WTC11 (cell line): ENCODE measurements around the gene METTL25B.

Source experiments
- CTCF ChIP-seq: fragments of 200-600 bp; IDR thresholded peaks from 2 replicates; pipeline ENCODE4 v1.8.0; 2022; ENCODE audit warnings: antibody characterized with exemption
- E2F1 ChIP-seq: sonication (generic); formaldehyde crosslinking; IDR thresholded peaks from 2 replicates; pipeline ENCODE4 v1.8.0; 2022; ENCODE audit warnings: mild to moderate bottlenecking, missing genetic modification reagents
- ELF4 ChIP-seq: sonication (generic); formaldehyde crosslinking; IDR thresholded peaks from 2 replicates; pipeline ENCODE4 v1.8.1; 2022; ENCODE audit warnings: low read depth, mild to moderate bottlenecking, moderate library complexity, missing genetic modification reagents
- ETV6 ChIP-seq: sonication (generic); formaldehyde crosslinking; IDR thresholded peaks from 2 replicates; pipeline ENCODE4 v1.8.1; 2022; ENCODE audit warnings: mild to moderate bottlenecking, missing genetic modification reagents
- FOXJ3 ChIP-seq: sonication (generic); formaldehyde crosslinking; IDR thresholded peaks from 2 replicates; pipeline ENCODE4 v1.9.0; 2021; ENCODE audit warnings: missing genetic modification reagents, mild to moderate bottlenecking, borderline replicate concordance
- IRF2 ChIP-seq: sonication (generic); formaldehyde crosslinking; IDR thresholded peaks from 2 replicates; pipeline ENCODE4 v1.8.0; 2022; ENCODE audit warnings: low read depth, missing genetic modification reagents, borderline replicate concordance
- NFYB ChIP-seq: sonication (generic); formaldehyde crosslinking; conservative IDR thresholded peaks from 2 replicates; pipeline ENCODE4 v1.8.0; 2022; ENCODE audit warnings: low read depth, missing genetic modification reagents
- SP1 ChIP-seq: sonication (generic); formaldehyde crosslinking; conservative IDR thresholded peaks from 2 replicates; pipeline ENCODE4 v1.8.1; 2022; ENCODE audit warnings: missing genetic modification reagents
- STAT6 ChIP-seq: sonication (generic); formaldehyde crosslinking; conservative IDR thresholded peaks from 2 replicates; pipeline ENCODE4 v1.8.1; 2023; ENCODE audit warnings: mild to moderate bottlenecking, low read depth, missing genetic modification reagents, moderate library complexity
- TCF7 ChIP-seq: sonication (generic); formaldehyde crosslinking; IDR thresholded peaks from 2 replicates; pipeline ENCODE4 v1.8.0; 2022; ENCODE audit warnings: mild to moderate bottlenecking, low read depth, missing genetic modification reagents, moderate library complexity
- USF2 ChIP-seq: sonication (generic); formaldehyde crosslinking; IDR thresholded peaks from 2 replicates; pipeline ENCODE4 v1.8.1; 2023; ENCODE audit warnings: mild to moderate bottlenecking, missing genetic modification reagents, moderate library complexity
- ZBTB43 ChIP-seq: sonication (generic); formaldehyde crosslinking; IDR thresholded peaks from 2 replicates; pipeline ENCODE4 v1.8.1; 2023; ENCODE audit warnings: mild to moderate bottlenecking, missing genetic modification reagents

GRCh38 chr1:156752843-156753482 is 24.7 kb downstream of the METTL25B start:
- TF ChIP-seq ZBTB43 (CRISPR knock-in tag): no peak
- no peak for TF ChIP-seq NFYB
- TF ChIP-seq USF2 (CRISPR knock-in tag): no peak
- TF ChIP-seq FOXJ3 (CRISPR knock-in tag): no peak
- TF ChIP-seq IRF2 (CRISPR knock-in tag): no peak
- no peak for TF ChIP-seq CTCF
- TF ChIP-seq ELF4 (CRISPR knock-in tag): no peak
- no peak for TF ChIP-seq ETV6 (CRISPR knock-in tag)
- TF ChIP-seq STAT6 (CRISPR knock-in tag): no peak
- TF ChIP-seq SP1 (CRISPR knock-in tag): no peak
- no peak for TF ChIP-seq TCF7 (CRISPR knock-in tag)
- TF ChIP-seq E2F1: no peak
